ENCODE data around the gene TRIM29. TPM values are rescaled to one million over a fixed set of nuclear protein-coding genes. Genes with fewer than 3 reads are reported as not detected.
A peak's percentile ranks its signal among the peaks of the same experiment; 100 is the strongest.
"Not testable (repeated sequence)": the region's sequence is repeated elsewhere in the genome, so short reads cannot be mapped to it uniquely, and the experiment has no call there.

The TRIM29 gene
- total and polyA plus RNA-seq, 2 of the 13 experiments (the other 11 are each of a cell fraction or from before 2014, with no cell fraction given) = 0.86 TPM

GRCh38 chr11:120180551-120181232 lies 42.8 kb upstream of the TRIM29 start (continued):
- peak; percentile 46 for TF ChIP-seq CTCF (CRISPR knock-in tag; IDR thresholded peaks at IDR 0.05)
- TF ChIP-seq NONO (IDR thresholded peaks at IDR 0.05) = no peak
- no peak for TF ChIP-seq NONO (CRISPR knock-in tag; conservative IDR thresholded peaks at IDR 0.05)
- TF ChIP-seq TMF1 (CRISPR knock-in tag; IDR thresholded peaks at IDR 0.05; ENCODE audit: low read depth) = no peak
- TF ChIP-seq SAP130 (CRISPR knock-in tag; IDR thresholded peaks at IDR 0.05; ENCODE audit: low read depth) = 0 out of 2 replicates have a peak, but pooled peaks have one; percentile 25
- TF ChIP-seq TIGD3 (CRISPR knock-in tag; IDR thresholded peaks at IDR 0.05; ENCODE audit: borderline replicate concordance) = no peak
- TF ChIP-seq ZBTB38 (CRISPR knock-in tag; IDR thresholded peaks at IDR 0.05) = peak; percentile 29; the same call in 1 of the 2 replicates
- TF ChIP-seq STAG1 (CRISPR knock-in tag; IDR thresholded peaks at IDR 0.05) = peak; percentile 38
- peak; percentile 61 for TF ChIP-seq FOSL2 (CRISPR knock-in tag; IDR thresholded peaks at IDR 0.05)
- no peak for TF ChIP-seq RFX3 (CRISPR knock-in tag; IDR thresholded peaks at IDR 0.05)
- no peak for TF ChIP-seq ZNF674 (CRISPR knock-in tag; IDR thresholded peaks at IDR 0.05; ENCODE audit: low read depth)
- TF ChIP-seq NRL (CRISPR knock-in tag; IDR thresholded peaks at IDR 0.05; ENCODE audit: borderline replicate concordance) = 0 out of 2 replicates have a peak, but pooled peaks have one; percentile 41
- peak; percentile 46; the same call in 1 of the 2 replicates for TF ChIP-seq PATZ1 (CRISPR knock-in tag; IDR thresholded peaks at IDR 0.05)

- WGBS (ENCODE audit: low lambda C conversion rate) = 97% methylated on average over 6 of the region's 6 CpGs
- POLR2A ChIA-PET = interaction anchor here (0.6 to 2.3 kb wide), 5 partner anchors 13 to 146 kb away, joined by 4 to 13 read pairs (median 5); no protein-coding TSS in a partner anchor
- H3K9ac ChIP-seq (ENCODE audit: insufficient read depth, low read depth, low read length); H3K27ac ChIP-seq (ENCODE audit: extremely low read length, insufficient read depth, low read length); H3K4me3 ChIP-seq (replicated peaks in 1 of 3; ENCODE audit: insufficient read depth in 1 of 3, low read depth in 2 of 3, low read length in 3 of 3); H3K27me3 ChIP-seq (ENCODE audit: control insufficient read depth in 1 of 2, insufficient read depth in 2 of 2, low read length in 2 of 2); ATAC-seq; H3K36me3 ChIP-seq (replicated peaks in 1 of 2; ENCODE audit: control insufficient read depth in 1 of 2, insufficient read depth in 2 of 2, low read length in 2 of 2); H2AFZ ChIP-seq (ENCODE audit: low read length); H4K20me1 ChIP-seq (ENCODE audit: insufficient read depth, low read length); in situ Hi-C loops (cut with HindIII; ENCODE audit: extremely low pct_ligation_motif_present, low pct_unique_long_range_greater_than_20kb); DNase-seq (ENCODE audit: low spot score); H3K4me2 ChIP-seq (ENCODE audit: low read depth, low read length); CTCF ChIA-PET (ENCODE audit: low intra/inter-chr PET ratio, low total read pairs); BruUV-seq (replicated peaks); H3K79me2 ChIP-seq (ENCODE audit: insufficient read depth, low read length); FAIRE-seq; H3K9me3 ChIP-seq (ENCODE audit: low read length): not testable (repeated sequence)
- intact Hi-C loops (cut with micrococcal nuclease; ENCODE audit: unreplicated experiment) = loop anchor here (10.0 kb wide), 1 partner anchor 515 kb away; no protein-coding TSS in a partner anchor
- H3K4me1 ChIP-seq (ENCODE audit: insufficient read depth, low read length) = peaks cover 53% of the 10 kb centered on the region
These were observed 42.1 kb upstream of the TRIM29 start for GRCh38 chr11:120180063-120180462.

All from HepG2 (cell line).